OCI-LY7 (cell line): ENCODE measurements around the gene ARMH1.

Source experiments
- EZH2phosphoT487 ChIP-seq: fragments of 200-600 bp; sonication (generic); IDR thresholded peaks from 2 replicates; pipeline ENCODE4 v1.6.1; 2018; ENCODE audit warnings: low read depth, borderline replicate concordance, mild to moderate bottlenecking, mixed run types, antibody characterized with exemption, low read length, moderate library complexity, mixed read lengths
- TF ChIP-seq, protein P1 (sequence below): fragments of 200-600 bp; sonication (generic); conservative IDR thresholded peaks from 2 replicates; pipeline ENCODE4 v1.5.1; 2014; ENCODE audit warnings: mild to moderate bottlenecking, antibody characterized with exemption, low read length, moderate library complexity, mixed read lengths

GRCh38 chr1:44681905-44682882, 7.7 kb downstream of the ARMH1 start:
- TF ChIP-seq, protein P1, sequence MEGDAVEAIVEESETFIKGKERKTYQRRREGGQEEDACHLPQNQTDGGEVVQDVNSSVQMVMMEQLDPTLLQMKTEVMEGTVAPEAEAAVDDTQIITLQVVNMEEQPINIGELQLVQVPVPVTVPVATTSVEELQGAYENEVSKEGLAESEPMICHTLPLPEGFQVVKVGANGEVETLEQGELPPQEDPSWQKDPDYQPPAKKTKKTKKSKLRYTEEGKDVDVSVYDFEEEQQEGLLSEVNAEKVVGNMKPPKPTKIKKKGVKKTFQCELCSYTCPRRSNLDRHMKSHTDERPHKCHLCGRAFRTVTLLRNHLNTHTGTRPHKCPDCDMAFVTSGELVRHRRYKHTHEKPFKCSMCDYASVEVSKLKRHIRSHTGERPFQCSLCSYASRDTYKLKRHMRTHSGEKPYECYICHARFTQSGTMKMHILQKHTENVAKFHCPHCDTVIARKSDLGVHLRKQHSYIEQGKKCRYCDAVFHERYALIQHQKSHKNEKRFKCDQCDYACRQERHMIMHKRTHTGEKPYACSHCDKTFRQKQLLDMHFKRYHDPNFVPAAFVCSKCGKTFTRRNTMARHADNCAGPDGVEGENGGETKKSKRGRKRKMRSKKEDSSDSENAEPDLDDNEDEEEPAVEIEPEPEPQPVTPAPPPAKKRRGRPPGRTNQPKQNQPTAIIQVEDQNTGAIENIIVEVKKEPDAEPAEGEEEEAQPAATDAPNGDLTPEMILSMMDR: no peak
- TF ChIP-seq EZH2phosphoT487: no peak
